HCT116 (cell line): Measurements from ENCODE around the gene GRIN2A. TPM values are rescaled to one million over a fixed set of nuclear protein-coding genes. Genes with fewer than 3 reads are reported as not detected.

Source experiments
- ATAC-seq: fragments of 200-7000 bp; cut with Tn5 transposase; 2 replicates; pipeline ENCODE4 v1.9.1; 2020; ENCODE audit warnings: mild to moderate bottlenecking, moderate library complexity
- BruUV-seq: library from RNA; stranded (reverse); fragments of 400-500 nt; replicated peaks from 2 replicates; lab custom pipeline; 2021; lab: Mats Ljungman, UMichigan
- CTCF ChIA-PET: fragments of 300-600 bp; sonication (Branson Sonifier 250); formaldehyde crosslinking; loops from one replicate; lab custom pipeline; 2021; ENCODE audit warnings: antibody characterized with exemption; lab: Charles Lee
- POLR2A ChIA-PET: fragments of 300-600, 350-600 bp; sonication (Branson Sonifier 250); formaldehyde crosslinking; loops from one replicate; lab custom pipeline; 2021; ENCODE audit warnings: antibody characterized with exemption; lab: Charles Lee
- RAD21 ChIA-PET, 2 experiments: fragments of 300-600 bp; sonication (Branson Sonifier 250); formaldehyde crosslinking; loops; one replicate each; lab custom pipeline; 2023; ENCODE audit warnings: low total read pairs in 2 of 2; ENCODE audit not compliant: uncharacterized antibody in 2 of 2, unreplicated experiment in 2 of 2, low non-redundant PET in 1 of 2; lab: Charles Lee
- DNase-seq: peaks from one replicate; pipeline ENCODE4 v3.0.0-alpha.2; 2010; ENCODE audit warnings: low read depth, low spot score
- H2AFZ ChIP-seq: fragments of 200-600 bp; shearing (Covaris generic), sonication (generic); 2 replicates; pipeline ENCODE4 v1.6.1; 2017; ENCODE audit warnings: low read depth, mixed run types, mixed read lengths, antibody characterized with exemption, low read length; ENCODE audit not compliant: poor library complexity, severe bottlenecking
- H3K27ac ChIP-seq: 2 replicates; pipeline ENCODE4 v1.5.1; 2012; ENCODE audit warnings: low read depth, low read length
- H3K27me3 ChIP-seq: fragments of 200-600 bp; sonication (generic); 2 replicates; pipeline ENCODE4 v1.6.1; 2016; ENCODE audit warnings: mixed run types, low read length, mixed read lengths; ENCODE audit not compliant: insufficient read depth
- H3K36me3 ChIP-seq, 2 experiments: fragments of 200-500 bp in 1 of 2; fragments of 200-600 bp in 1 of 2; sonication (Bioruptor generic) in 1 of 2; sonication (generic) in 1 of 2; 2 replicates each; pipeline versions ENCODE4 v1.5.1 to v1.6.1; 2014 to 2016; ENCODE audit warnings: low read length in 2 of 2, inconsistent platforms in 1 of 2, mixed read lengths in 1 of 2, mixed run types in 1 of 2; ENCODE audit not compliant: insufficient read depth in 2 of 2, control insufficient read depth in 1 of 2
- H3K4me1 ChIP-seq, 2 experiments: fragments of 200-600 bp in 1 of 2; sonication (generic) in 1 of 2; 2 replicates each; pipeline versions ENCODE4 v1.5.1 to v1.6.1; 2012 to 2017; ENCODE audit warnings: low read length in 2 of 2, inconsistent platforms in 1 of 2, mild to moderate bottlenecking in 1 of 2, mixed read lengths in 1 of 2, mixed run types in 1 of 2, moderate library complexity in 1 of 2; ENCODE audit not compliant: insufficient read depth in 2 of 2, control insufficient read depth in 1 of 2
- H3K4me2 ChIP-seq: fragments of 200-600 bp; sonication (generic); 2 replicates; pipeline ENCODE4 v1.6.1; 2017; ENCODE audit warnings: mixed run types, low read length, mixed read lengths
- H3K4me3 ChIP-seq, 2 experiments: fragments of 200-600 bp in 1 of 2; sonication (generic) in 1 of 2; replicated peaks in 1 of 2; 2 replicates each; pipeline ENCODE4 v1.5.1; 2011 to 2016; ENCODE audit warnings: low read length in 2 of 2, control low read depth in 1 of 2, low read depth in 1 of 2, mild to moderate bottlenecking in 1 of 2, mixed read lengths in 1 of 2, mixed run types in 1 of 2
- H3K79me2 ChIP-seq: fragments of 200-600 bp; sonication (generic); 2 replicates; pipeline ENCODE4 v1.6.1; 2017; ENCODE audit warnings: mild to moderate bottlenecking, mixed run types, low read length, moderate library complexity, mixed read lengths; ENCODE audit not compliant: insufficient read depth
- H3K9ac ChIP-seq: fragments of 200-600 bp; sonication (generic); 2 replicates; pipeline ENCODE4 v1.6.1; 2016; ENCODE audit warnings: low read length, mixed read lengths
- H3K9me2 ChIP-seq: fragments of 200-600 bp; sonication (generic), shearing (Covaris generic); 2 replicates; pipeline ENCODE4 v1.6.1; 2017; ENCODE audit warnings: mixed run types, mild to moderate bottlenecking, moderate library complexity; ENCODE audit not compliant: insufficient read depth
- H3K9me3 ChIP-seq, 2 experiments: fragments of 200-500 bp in 1 of 2; fragments of 200-600 bp in 1 of 2; sonication (Bioruptor generic) in 1 of 2; sonication (generic) in 1 of 2; 2 replicates each; pipeline ENCODE4 v1.6.1; 2014 to 2017; ENCODE audit warnings: low read length in 2 of 2, mixed read lengths in 2 of 2, inconsistent platforms in 1 of 2, low read depth in 1 of 2, mild to moderate bottlenecking in 1 of 2, mixed run types in 1 of 2, moderate library complexity in 1 of 2; ENCODE audit not compliant: control insufficient read depth in 1 of 2, insufficient read depth in 1 of 2
- H4K20me1 ChIP-seq: fragments of 200-600 bp; sonication (generic), shearing (Covaris generic); 2 replicates; pipeline ENCODE4 v1.6.1; 2017; ENCODE audit warnings: mixed run types, mild to moderate bottlenecking, moderate library complexity; ENCODE audit not compliant: insufficient read depth
- CEBPB ChIP-seq: IDR thresholded peaks from 2 replicates; pipeline ENCODE4 v1.6.1; 2012; ENCODE audit warnings: low read depth
- EGR1 ChIP-seq: IDR thresholded peaks from 2 replicates; pipeline ENCODE4 v1.6.1; 2012; ENCODE audit warnings: low read depth
- MAX ChIP-seq: IDR thresholded peaks from 2 replicates; pipeline ENCODE4 v1.6.1; 2012
- POLR2A ChIP-seq: IDR thresholded peaks from 2 replicates; pipeline ENCODE4 v1.7.0; 2011; ENCODE audit warnings: borderline replicate concordance; ENCODE audit not compliant: insufficient read depth, insufficient read length; ENCODE audit errors: extremely low read depth
- REST ChIP-seq: IDR thresholded peaks from 2 replicates; pipeline ENCODE4 v1.6.1; 2012; ENCODE audit warnings: low read depth
- SRF ChIP-seq: IDR thresholded peaks from 2 replicates; pipeline ENCODE4 v1.6.1; 2012; ENCODE audit warnings: low read depth
- TCF7L2 ChIP-seq: IDR thresholded peaks from 2 replicates; pipeline ENCODE4 v1.7.0; 2011; ENCODE audit warnings: borderline replicate concordance, inconsistent platforms; ENCODE audit not compliant: insufficient read depth, insufficient read length; ENCODE audit errors: extremely low read depth
- YY1 ChIP-seq: IDR thresholded peaks from 2 replicates; pipeline ENCODE4 v1.6.1; 2011; ENCODE audit warnings: low read length, low read depth, moderate library complexity, mild to moderate bottlenecking; ENCODE audit not compliant: insufficient replicate concordance; ENCODE audit errors: extremely low read depth
- ZBTB33 ChIP-seq: IDR thresholded peaks from 2 replicates; pipeline ENCODE4 v1.6.1; 2011; ENCODE audit warnings: mild to moderate bottlenecking, low read length, moderate library complexity; ENCODE audit not compliant: insufficient replicate concordance; ENCODE audit errors: extremely low read depth
- ZFX ChIP-seq: fragments of 450-650 bp; IDR thresholded peaks from 2 replicates; pipeline ENCODE4 v1.6.1; 2017
- intact Hi-C: fragments of 100-400 bp; cut with micrococcal nuclease; formaldehyde crosslinking; loops from 2 replicates; pipeline ENCODE4 v1.10.0; 2022
- total RNA-seq: library from RNA; stranded (reverse); gene quantifications from one replicate; pipeline ENCODE4 v1.2.1, GENCODE V29; 2021; ENCODE audit not compliant: unreplicated experiment

GRIN2A gene
- total RNA-seq, 1 experiment from 2014 or later, result 0.02 TPM

GRCh38 chr16:9780831-9781230 is 401.4 kb downstream of the GRIN2A start:
- Histone ChIP-seq H3K4me2 (no peak overlapping the region), H3K9ac (no peak overlapping the region), H3K27me3 (no peaks in the 10 kb centered on the region), H3K4me3 (no peak overlapping the region), H3K9me2 (no peaks in the 10 kb centered on the region), H2AFZ (no peak overlapping the region), H3K27ac (no peak overlapping the region), H3K4me1 (no peaks in the 10 kb centered on the region), H3K36me3 (no peaks in the 10 kb centered on the region), H4K20me1 (no peaks in the 10 kb centered on the region), H3K9me3 (no peaks in the 10 kb centered on the region), H3K79me2 (no peaks in the 10 kb centered on the region)
- no TSS peak for BruUV-seq
- no peak for ATAC-seq
- TF ChIP-seq TCF7L2 (no peak), POLR2A (no peak), EGR1 (no peak), MAX (no peak), CEBPB (no peak), REST (no peak), YY1 (no peak), SRF (no peak), ZBTB33 (no peak), ZFX (no peak)
- intact Hi-C loops, result no loop called here
- ChIA-PET CTCF (no interaction called here), RAD21 (no interaction called here), POLR2A (no interaction called here)
- DNase-seq, result no peak
